Hindlimb muscle (tissue), 1 donor: Measurements from ENCODE around the gene ATG4C. TPM values are rescaled to one million over a fixed set of nuclear protein-coding genes. Genes with fewer than 3 reads are reported as not detected.
"Not testable (repeated sequence)": the region's sequence is repeated elsewhere in the genome, so short reads cannot be mapped to it uniquely, and the experiment has no call there.

ENCODE experiments used
- DNase-seq: peaks from one replicate; pipeline ENCODE4 v3.0.0-alpha.2; 2013
- polyA plus RNA-seq: library from polyadenylated mRNA; unstranded; fragments of 120-200 nt; gene quantifications from one replicate; pipeline ENCODE4 v1.2.1, GENCODE V29; 2013; ENCODE audit not compliant: insufficient read length

The ATG4C gene
- polyA plus RNA-seq, 1 donor, result 7.3 TPM

DNA sequence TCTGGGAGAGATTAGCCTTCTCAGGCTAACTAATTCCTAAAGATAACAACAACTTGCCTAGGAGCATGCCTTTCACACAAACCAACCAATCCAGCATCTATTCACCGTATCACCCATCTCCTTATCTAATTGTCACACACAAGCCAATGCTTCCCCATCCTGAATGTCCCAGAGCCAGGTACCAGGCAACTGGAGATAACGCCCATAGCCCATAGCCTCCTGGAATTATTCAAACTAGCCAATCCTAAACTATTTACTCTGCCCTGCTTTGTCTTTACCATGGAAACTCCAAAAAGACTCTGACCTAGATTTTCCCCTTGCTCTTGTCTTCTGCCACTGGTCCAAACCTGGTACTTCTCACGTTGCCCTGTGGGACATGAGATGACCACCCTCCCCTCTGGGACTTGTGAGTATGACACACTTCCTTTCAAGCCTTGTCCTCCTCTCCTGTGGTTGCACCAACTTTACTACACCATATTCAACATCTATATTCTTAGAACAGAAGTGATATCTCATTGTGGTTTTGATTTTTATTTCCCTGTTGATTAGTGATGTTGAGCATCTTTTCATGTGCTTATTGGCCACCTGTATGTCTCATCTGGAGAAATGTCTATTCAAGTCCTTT lies 8.8 kb upstream of the ATG4C start:
- no peak for DNase-seq

DNA sequence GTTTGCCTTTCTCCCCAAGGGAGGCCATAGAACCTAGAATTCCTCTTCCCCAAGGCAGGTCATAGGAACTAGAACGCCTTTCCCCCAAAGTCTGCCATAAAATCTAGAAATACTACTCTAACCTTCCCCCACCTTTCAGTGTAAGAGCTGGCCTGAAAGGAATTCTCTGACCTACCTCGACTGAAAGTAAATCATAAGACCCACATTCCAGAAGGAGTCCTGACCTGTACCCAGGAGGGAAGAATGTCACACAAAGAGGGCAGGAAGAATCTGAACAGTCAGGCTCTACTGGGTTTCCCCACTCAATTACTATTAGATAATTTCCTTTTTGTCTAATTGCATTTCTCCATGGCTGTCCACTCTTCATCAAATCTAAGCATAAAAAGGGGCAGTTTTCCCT lies 5.7 kb upstream of the ATG4C start:
- no peak for DNase-seq

DNA sequence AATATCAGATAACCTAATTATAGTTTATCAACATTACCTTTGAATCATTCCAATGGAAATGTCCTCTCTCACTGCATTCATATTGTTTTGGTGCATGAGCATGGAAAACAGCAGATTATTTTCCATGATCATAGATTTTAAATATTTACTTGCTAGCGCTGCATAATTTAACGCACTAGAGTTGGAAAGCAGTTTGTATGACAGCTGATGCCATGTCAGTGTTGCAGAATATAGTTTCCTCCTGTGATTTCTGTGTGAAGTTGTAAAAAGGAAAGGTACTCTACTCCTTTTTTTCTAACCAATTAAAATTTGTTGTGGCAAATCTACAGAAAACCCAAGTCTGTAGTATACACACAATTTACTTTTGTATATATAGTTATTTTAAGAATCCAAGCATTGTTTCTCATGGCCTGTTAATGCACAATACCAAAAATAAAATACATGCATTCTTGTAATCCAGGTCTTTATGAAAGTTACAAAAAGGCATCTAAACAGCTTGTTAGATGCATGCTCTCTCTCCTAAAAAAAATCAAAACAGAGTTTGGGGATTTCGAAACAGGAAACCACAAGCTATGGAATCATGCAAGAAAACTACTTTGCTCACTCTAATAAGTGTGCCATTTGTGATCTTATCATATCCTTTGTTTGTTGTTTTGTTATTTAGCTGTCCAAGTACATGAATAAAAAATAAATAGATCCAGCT lies 1.9 kb upstream of the ATG4C start:
- DNase-seq, result no peak

DNA sequence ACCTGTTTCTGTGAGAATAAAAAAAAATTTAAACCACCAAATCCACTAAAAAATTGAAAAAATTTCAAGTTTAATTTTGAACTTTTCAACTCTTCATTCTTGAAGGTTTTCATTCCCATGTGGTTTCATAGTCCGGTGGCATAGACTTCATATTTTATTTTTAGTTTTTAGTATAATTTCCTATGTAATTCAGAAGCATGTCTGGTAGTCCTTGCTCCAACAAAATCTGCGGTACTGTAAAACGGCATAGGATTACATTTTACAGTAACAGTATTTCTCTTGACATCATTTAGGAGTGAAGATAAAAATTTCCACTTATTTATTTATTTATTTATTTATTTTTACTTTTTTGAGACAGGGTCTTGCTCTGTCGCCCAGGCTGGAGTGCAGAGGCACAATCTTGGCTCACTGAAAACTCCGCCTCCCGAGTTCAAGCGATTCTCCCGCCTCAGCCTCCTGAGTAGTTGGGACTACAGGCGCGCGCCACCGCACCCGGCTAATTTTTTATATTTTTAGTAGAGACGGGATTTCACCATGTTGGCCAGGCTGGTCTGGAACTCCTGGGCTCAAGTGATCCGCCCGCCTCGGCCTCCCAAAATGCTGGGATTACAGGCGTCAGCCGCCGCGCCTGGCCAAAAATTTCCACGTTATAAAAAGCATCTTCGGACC lies 1.3 kb upstream of the ATG4C start:
- not testable (repeated sequence) for DNase-seq

DNA sequence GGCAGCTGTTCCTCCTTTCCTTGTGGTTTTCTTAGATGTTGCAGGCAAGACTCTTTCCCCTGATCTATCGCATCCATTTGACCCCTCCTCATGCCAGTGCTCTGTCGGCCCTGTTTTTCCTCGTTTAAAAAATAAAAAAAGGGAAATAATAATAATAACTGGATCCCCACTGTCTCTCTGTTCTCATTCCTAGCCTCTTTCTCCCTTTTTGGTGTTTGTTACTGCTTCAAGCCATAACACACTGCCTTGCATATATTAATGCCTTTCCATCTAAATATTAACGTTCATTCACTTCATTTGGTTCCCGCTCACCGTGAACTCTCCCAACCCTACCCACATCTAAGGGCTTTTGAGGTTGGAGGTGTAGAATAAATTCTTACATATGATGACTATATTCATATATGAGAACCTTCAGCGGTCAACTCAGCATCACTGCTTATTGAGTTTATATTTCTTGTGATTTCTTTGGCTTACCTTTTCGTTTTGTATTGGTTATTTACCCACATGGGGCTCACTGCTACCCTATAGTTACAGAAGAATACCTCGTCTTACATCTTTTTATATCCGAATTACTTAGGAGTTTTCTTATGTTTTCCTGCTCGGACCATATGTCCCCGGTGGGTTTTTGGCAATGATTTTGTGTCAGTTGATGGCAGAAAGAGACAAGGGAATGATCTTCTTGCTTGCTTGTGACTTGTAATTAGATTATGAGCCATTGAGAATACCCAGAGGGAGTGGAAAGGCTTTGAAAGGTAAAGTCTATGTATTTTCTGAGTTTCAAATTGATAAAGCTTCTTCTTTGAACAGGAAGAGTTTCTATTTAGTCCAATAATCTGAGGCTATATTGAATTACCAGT lies 805 bp downstream of the ATG4C start:
- no peak for DNase-seq

DNA sequence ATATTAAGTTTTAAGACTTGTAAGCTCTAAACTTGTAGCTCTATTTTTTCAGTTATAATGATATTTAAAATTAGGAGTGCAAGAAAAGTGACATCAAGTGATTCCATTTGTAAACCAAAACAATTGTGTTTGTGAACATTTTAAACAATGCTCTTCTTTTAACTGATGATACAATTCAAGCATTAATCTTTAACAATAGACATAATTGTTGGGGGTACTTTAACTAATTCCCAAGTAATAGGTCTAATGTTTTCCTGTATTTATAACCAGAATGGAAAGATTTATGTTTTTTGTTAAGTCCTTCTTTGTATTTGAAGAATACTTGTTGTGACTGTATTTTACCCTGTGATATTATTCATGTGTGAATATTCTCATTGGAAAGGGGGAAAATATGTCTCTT lies 6.8 kb downstream of the ATG4C start:
- DNase-seq, result no peak

DNA sequence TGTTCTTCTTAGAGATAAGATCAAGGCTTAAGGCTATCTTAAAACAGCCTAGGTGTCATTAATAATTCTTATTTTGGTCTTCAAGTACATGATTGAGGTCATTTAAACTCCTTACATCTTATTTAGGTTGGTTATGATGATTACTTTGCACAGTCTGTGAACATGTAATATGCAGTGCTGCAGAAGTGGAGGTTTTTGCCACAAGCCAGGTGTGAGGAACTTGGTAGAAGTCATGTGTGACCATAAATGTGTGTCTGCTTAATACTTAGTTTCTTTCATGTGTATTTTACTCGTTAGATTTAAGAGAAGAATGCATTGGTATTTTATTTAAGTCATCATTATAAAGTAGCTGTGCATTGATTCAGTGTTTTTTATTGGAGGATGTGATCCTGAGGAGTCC lies 10.1 kb downstream of the ATG4C start:
- DNase-seq, result no peak

DNA sequence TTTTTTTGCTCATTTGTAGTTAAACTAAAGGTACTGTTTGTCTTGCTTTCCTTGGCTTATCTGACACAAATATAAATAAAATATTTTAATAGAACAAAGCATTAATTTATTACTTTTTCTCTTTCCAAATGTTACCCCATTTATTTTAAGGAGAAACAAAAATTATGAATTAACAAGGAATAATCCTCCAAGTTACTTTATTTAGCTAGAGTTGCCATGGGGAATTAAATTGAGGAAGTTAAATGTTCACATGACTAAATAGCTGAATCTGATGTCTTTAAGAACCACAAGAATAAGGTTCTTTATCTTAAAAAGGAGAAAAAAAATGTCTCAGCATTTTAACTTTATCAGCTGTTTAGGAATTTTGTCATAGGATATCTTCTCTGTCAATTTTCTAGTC lies 12.3 kb downstream of the ATG4C start:
- DNase-seq, result no peak

DNA sequence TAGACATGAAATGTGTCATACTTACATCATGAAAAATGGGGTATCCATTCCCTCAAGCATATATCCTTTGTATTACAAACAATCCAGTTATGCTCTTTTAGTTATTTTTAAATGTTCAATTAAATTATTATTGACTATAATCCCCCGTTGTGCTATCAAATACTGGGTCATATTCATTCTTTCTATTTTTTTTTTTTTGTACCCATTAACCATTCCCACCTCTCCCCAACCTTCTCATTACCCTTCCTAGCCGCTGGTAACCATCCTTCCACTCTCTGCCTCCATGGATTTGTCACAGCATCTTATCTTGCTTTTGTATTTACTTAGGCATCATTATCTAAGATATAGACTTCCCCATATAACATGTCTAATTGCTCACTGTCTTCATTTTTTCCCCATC lies 15.8 kb downstream of the ATG4C start:
- no peak for DNase-seq

DNA sequence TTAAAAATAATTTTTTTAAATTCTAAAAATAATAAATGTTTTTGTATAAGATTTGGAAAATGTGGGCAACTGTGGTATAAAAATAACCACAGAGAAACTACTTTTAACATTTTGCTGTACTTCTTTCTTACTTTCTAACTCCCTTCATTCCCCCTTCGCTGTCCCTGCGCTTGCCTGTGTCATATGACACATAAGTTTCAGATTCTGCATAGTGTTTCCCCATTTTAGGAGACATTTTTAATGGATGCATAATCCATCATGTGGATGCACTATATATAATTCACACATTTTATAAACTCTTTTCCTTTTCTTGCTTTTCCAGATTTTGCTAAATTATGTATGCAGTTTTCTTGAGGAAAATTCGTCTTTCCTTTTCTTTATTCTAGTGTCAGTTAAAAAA lies 16.3 kb downstream of the ATG4C start:
- DNase-seq, result no peak

DNA sequence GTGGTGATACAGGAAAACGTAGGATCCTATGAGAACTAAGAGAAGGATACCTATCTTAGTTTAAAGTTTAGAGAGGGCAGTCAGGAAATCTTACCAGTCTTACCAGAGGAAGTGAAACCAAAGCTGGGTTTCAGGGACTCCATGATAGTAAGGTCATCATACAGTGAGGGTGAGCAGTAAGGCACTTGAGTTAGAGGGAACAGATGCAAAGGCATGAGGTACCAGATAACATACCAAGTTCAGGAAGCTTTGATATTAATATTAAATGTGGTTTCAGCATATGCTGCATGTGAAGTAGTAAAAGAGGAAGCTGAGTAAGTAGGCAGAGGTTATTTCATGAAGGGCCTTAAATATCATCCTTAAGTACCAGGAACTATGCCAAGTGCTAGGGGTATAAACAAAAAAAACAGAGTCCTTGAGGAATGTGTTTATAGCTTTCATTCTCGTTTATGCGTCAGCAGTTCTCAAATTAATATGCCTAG lies 16.9 kb downstream of the ATG4C start:
- no peak for DNase-seq

DNA sequence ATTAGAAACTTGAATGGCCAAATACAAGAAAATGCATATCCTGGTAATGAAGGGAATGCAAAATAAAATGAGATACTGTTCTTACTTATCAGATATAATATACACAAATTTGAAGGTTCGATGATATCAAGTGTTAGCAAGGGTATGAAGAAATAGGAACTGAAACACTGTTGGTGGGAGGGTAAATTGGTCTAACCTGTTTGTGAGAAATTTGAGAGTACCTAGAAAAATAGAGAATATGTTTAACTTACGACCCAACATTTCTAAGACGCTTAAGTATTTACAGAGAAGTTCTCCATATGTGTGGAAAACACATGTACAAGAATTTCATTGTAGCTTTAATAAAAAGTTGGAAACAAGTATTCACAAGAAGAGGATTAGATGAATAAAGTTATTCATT lies 25.9 kb downstream of the ATG4C start:
- DNase-seq, result no peak

DNA sequence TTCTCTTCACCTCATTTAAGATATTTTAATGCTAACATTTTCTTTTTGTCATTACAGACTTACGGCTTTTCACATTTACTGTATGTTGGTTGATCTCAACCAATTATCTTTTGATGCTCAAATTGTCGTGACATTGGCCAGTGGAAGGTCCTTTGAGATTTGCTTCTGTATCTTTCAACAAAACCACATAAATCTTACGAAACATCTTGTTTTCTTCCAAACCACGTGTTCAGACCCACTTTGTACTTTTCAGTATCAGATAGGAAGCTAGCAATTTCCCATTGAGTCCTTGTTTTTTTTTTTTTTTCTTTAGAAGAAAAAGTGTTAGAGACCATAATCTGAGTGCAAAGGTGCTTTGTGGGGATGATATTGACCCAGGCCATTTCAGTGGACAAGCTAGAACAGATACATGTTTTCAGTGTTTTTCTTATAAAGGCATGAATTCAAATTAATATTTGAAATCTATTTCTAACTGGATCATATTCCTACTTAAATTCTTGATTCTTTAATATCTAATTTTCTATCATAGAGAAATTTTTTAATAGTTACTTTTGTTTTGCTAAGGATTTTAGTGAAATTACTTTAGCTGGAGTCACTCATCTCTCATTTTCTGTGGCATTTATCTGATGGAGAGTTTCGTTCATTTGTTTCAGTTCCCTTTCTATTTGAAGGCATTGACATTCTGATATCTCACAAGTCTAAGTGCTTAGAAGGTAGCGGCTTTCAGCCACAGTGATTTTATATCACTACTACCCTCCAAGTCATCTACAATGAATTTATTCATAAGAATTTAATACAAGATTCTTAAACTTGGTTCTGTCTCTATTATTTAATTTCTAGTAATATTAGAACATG lies 26.7 kb downstream of the ATG4C start:
- no peak for DNase-seq

DNA sequence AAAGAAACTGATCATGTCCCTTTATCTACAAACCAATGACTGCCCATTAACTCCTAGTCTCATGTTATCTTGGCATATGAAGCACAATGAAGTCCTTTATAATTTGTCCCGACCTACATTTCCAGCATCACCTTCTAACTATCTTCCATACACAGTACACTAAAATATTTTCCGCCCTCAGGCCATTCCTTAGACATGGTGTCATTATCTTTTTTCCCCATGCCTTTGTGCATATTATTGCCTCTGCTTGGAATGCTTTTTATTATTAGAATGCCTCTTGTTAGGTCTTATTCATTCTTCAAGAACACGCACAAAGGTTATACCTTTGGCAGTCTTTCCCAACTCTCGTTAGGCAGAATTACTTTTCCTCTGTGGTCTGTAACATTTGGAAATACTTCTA lies 39.6 kb downstream of the ATG4C start:
- no peak for DNase-seq

DNA sequence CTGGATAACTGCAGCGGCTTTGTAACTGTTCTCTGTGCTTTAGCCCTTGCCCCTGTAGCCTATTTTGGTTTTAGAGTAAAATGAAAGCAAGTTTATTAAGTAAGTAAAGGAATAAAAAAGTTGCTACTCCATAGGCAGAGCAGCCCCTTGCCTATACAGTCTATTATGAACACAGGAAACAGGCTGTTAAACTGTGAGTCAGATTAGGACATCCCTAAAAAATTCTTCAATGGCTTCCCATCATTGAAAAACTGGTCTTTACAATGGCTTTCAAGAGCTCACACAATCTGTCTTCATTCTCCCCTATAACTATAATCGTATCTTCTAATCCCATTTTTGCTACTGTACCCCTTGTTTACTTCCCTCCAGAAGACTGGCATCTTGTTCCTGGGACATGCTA lies 43.0 kb downstream of the ATG4C start:
- DNase-seq, result no peak

DNA sequence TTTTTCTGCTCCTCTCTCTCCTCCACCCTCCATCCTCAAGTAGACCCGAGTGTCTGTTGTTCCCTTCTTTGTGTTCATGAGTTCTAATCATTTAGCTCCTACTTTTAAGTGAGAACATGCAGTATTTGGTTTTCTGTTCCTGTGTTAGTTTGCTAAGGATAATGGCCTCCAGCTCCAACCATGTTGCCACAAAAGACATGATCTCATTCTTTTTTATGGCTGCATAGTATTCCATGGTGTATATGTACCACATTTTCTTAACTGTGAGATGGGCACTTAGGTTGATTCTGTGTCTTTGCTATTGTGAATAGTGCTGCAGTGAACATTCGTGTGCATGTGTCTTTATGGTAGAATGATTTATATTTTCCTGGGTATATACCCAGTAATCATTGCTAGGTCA lies 43.9 kb downstream of the ATG4C start:
- DNase-seq, result not testable (repeated sequence)

DNA sequence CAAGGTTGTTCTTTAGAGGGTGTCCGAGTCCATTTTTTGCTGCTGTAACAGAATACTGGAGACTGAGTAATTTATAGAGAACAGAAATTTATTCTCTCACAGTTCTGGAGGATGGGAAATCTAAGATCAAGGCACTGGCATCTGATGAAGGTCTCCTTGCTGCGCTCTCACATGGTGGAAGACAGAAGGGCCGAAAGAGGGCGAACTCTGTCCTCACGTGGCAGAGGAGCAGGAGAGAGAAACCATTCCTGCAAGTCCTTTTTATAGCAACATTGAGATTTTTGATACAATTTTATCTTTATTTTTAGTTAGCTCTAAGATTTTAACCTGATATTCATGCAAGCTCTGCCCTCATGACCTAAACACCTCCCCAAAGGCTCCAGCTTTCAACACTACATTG lies 48.3 kb downstream of the ATG4C start:
- no peak for DNase-seq

DNA sequence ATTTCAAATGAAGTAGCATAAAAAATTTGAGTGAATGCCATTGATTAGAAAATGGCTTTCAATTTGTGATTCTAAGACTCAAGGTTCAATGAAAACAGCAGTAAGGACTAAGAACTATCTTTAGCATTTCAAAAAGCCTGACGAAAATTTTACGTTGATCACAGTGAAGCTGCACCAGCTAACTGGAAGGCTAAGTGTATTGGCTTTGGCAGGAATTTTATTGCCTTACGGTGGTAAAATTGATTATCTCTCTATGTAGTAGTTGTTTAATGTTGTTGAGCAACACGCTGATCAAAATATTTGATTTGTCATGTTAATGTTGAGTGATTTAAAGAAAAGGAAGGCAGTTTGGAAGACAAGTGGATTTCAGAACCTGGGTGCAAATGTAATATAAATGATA lies 49.6 kb downstream of the ATG4C start:
- no peak for DNase-seq

DNA sequence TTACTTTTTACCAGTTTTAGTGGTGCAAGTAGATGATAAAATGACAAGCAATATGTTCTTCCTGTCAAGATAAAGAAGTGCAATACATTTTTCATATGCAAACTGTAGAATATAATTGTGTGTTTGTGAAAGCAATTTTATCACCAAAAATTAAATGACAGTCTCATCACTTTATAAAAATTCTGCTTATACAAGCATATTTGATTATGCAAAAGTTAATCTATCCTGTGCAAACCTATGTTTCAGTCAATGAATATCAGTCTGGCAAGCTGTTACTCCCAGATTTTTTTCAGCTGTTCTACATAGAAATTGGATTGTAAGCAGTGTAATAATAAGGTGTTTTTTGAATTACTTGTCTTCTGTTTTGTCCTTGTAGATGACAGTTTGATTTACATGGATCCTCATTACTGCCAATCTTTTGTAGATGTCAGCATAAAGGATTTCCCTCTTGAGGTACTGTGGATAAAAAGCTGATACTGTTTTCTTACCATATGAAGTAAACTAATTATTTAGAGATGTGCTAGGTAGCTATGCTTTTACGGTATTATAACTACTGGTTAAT lies 50.5 kb downstream of the ATG4C start:
- no peak for DNase-seq

DNA sequence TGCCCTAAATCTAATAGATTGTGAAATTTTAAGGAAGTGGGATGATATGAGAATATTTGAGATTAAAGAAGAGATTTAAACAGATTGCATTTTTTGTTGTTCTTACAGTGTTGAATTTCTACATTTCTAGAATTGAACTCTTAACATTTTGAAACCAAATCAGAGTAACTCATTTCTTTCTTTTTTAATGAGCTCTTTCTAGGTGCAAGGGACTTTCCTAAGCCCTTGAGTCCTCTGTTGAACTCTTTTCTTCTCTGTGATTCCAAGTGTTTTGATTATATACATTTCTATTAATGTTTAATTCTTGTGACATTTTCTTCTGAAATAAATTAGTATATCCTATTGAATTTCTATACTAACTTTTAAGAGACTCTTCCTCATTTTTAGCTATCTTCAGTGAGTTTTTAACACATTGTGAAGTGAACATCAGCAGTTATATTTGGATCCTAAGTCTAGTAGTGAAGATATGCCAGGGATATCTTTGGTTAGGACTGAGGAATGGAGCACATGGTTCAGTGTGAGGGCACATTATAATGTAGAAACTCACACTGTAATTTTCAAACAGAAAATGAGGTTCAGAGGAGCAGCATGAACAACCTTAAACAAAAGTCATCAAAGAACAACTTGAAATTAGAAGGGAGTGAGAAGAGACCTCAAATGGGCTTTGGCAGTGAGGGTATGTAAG lies 53.1 kb downstream of the ATG4C start:
- no peak for DNase-seq

DNA sequence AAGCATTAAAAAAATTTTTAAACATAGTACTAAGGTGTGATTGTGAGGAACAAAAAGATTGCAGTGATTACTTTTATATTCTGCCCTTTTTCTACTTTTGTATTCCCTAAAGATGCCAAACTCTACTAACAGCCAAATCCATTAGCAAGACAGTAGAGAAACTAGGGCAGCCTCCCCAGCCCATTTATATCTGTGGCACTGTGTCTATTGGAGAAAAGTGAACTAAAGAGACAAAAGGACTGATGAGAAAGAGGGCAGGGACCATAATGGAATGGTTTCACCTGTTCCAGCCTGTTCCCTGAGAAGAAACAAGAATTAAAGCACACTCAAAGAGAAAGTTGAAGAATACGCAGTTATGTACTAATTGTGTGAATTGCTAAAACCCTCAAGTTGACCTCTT lies 56.6 kb downstream of the ATG4C start:
- DNase-seq, result no peak
